HG02798 (cell line): ENCODE results near the gene PHACTR1.
"Not testable (repeated sequence)": the region's sequence is repeated elsewhere in the genome, so short reads cannot be mapped to it uniquely, and the experiment has no call there.

Source experiments
- ATAC-seq: cut with Tn5 transposase; IDR thresholded peaks from one replicate; pipeline ENCODE4 v1.9.1; 2021; ENCODE audit warnings: mild to moderate bottlenecking; ENCODE audit not compliant: unreplicated experiment, poor library complexity

PHACTR1 gene

GRCh38 chr6:12716298-12716916 is at the start of gene PHACTR1:
TSS of gene PHACTR1 (plus strand) at chr6:12716767.
- ATAC-seq, result no peak

GRCh38 chr6:12666886-12667285 is 49.7 kb upstream of the PHACTR1 start:
- ATAC-seq, result no peak

GRCh38 chr6:12675931-12676330 is 40.6 kb upstream of the PHACTR1 start:
- no peak for ATAC-seq

GRCh38 chr6:12679341-12679740 is 37.2 kb upstream of the PHACTR1 start:
- ATAC-seq, result no peak

GRCh38 chr6:12693122-12693521 is 23.4 kb upstream of the PHACTR1 start:
- ATAC-seq, result no peak

- no peak for ATAC-seq
Measured at GRCh38 chr6:12698298-12698697, 18.3 kb upstream of the PHACTR1 start.

- no peak for ATAC-seq
Measured at GRCh38 chr6:12704946-12705345, 11.6 kb upstream of the PHACTR1 start.

- no peak for ATAC-seq
Measured at GRCh38 chr6:12709116-12709515, 7.5 kb upstream of the PHACTR1 start.

- no peak for ATAC-seq
Measured at GRCh38 chr6:12709556-12710232, 6.9 kb upstream of the PHACTR1 start.

- ATAC-seq, result no peak
Measured at GRCh38 chr6:12710921-12711320, 5.6 kb upstream of the PHACTR1 start.

GRCh38 chr6:12714022-12714421 is 2.5 kb upstream of the PHACTR1 start:
- ATAC-seq, result no peak

GRCh38 chr6:12715437-12715836 is 1.1 kb upstream of the PHACTR1 start:
- ATAC-seq, result no peak

GRCh38 chr6:12717356-12717755 is 789 bp downstream of the PHACTR1 start:
- ATAC-seq, result no peak

- no peak for ATAC-seq
Measured at GRCh38 chr6:12718015-12718414, 1.4 kb downstream of the PHACTR1 start.

- no peak for ATAC-seq
Measured at GRCh38 chr6:12719017-12719416, 2.5 kb downstream of the PHACTR1 start.

- no peak for ATAC-seq
Measured at GRCh38 chr6:12720310-12720709, 3.7 kb downstream of the PHACTR1 start.

GRCh38 chr6:12725263-12725662 is 8.7 kb downstream of the PHACTR1 start:
- ATAC-seq, result no peak

- no peak for ATAC-seq
Measured at GRCh38 chr6:12729467-12729866, 12.9 kb downstream of the PHACTR1 start.

GRCh38 chr6:12730809-12731208 is 14.2 kb downstream of the PHACTR1 start:
- not testable (repeated sequence) for ATAC-seq

- ATAC-seq, result no peak
Measured at GRCh38 chr6:12733876-12734275, 17.3 kb downstream of the PHACTR1 start.

GRCh38 chr6:12735786-12736185 is 19.2 kb downstream of the PHACTR1 start:
- no peak for ATAC-seq

GRCh38 chr6:12748411-12748810 is 31.8 kb downstream of the PHACTR1 start:
- ATAC-seq, result no peak
